NCI-H2171 treated with DMSO at 0.1 percent for 48 hours (cell line): ENCODE data around the gene ABCA3.

Source experiments
- DNase-seq: peaks from one replicate; lab custom pipeline; 2025; lab: John Stamatoyannopoulos, UW

ABCA3 gene

DNA sequence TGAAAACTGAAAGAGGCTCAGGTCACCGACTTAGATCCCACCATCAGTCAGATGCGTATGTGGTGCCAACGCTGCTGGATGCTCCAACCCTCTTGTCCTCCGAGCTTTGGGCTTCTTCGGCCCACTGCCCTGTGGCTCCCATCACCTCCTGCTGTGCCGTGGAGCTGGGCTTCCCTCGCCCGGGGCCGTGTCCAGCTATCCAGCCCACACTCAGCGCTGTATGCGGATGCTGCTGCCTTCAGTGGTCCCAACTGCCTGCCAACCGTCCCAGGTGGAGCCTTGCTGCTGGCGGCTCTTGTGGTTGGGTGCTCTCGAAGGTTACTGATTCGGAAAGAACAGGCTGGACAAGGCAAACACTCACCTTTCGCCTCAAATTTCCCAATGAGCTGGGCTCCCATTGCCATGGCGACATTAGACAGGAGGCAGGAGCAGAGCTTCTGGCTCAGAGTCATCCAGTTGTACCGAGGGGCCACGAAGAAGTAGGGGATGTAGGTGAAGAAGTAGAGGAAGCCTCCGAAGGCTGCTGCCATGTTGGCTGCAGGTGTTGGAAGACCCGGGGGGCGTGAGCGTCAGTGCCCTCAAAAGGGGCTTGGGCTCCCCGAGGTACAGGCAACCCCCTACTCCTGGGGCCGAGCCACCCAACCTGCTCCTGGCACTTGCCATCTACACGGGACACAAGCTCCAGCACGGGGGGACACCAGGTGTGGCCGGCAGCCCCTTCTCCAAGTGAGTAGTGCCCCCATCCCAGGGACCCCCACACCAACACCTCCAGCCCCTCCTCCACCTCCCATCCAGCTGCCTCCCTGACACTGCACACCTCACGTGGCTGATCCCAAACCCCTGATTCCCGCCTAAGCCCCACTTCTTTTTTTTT, 32.2 kb downstream of the ABCA3 start:
- no peak for DNase-seq

- no peak for DNase-seq
Measured at GRCh38 chr16:2299915-2300192, 40.7 kb downstream of the ABCA3 start.

DNA sequence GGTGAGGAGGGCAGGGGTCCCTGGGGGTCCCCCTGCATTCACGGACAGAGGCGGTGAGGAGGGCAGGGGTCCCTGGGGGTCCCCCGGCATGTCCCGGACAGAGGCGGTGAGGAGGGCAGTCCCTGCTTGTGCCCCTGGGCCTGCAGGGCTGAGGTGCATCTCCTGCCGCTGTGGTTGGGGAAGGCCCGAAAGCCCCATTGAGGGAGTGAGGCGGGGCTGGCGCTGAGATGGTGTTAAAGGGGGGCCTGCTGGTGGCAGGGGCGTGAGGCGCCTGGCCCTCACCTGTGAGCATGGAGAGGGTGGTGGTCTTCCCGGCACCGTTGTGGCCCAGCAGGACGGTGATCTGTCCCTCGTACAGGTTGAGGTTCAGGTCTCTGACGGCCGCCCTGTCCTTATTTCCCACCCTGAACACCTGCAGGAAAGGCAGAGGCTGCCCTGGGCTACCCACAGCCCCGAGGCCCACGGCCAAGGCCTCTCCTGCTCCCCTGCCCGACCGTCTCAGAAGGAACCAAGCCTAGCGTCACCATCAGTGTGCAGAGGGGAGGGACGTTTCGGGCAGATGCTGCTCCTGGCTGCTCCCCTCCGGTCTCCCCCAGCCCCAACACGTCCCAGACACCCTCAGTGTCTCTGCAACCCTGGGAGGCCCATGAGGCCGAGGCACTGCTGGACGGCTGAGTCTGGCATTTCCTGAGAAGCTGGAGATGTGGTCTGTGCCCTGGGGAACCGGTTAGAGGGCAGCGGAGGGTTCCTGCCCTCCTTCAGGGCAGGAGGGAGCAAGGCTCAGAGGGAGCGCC, 41.2 kb downstream of the ABCA3 start:
- DNase-seq: no peak

GRCh38 chr16:2298621-2299020, 41.9 kb downstream of the ABCA3 start:
- no peak for DNase-seq

DNA sequence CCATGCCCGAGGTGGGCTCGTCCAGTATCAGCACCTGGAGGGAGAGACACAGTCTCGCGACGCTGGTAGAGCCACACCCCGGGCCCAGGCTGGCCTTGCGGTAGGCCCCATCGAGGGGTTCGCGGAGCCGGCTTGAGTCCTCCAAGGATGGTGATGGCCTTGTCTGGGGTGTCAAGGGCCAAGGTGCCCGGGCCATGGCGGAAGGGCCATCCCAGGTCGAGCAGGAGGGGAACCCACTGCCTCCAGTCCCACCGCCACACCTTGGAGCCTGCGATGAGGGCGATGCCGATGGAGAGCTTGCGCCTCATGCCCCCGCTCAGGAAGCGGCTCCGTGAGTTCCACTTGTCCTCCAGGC, 43.0 kb downstream of the ABCA3 start:
- DNase-seq: no peak

DNA sequence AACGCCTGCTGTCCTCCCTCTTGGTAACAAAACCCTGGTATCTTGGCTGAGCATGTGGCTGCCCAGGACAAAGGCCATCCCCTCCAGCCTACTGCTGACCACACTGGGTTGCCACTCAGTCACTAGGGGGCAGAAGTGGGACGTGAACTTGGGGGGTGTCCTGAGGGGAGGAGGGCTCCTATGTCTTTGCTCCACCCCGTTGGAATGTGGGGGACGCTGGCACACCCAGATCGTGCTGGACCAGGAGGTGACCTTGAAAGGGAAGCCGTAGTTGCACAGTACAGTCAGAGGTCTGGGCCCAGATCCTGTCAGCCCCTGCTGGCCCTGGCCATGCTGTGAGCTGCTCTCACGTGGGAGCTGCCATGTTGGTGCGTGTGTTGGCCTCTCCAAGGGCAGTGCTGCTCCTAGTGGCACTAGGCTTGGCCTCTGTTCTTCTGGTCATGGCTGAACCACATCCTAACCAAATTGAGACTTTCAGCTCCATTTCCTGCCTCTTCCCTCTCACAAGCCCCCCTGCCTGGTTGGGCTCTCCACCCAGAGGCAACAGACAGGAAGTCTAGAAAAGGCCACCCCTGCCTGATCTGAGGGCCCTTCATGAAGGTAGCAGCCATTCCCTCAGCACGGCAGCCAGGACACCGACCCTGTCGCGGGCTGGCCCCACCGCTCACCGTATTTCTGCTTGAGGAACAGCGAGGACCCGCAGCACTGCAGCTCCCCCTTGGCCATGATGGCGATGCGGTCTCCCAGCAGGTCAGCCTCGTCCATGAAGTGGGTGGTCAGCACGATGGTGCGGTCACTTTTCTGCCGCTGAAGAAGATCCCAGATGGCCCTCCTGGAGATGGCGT, 43.6 kb downstream of the ABCA3 start:
- no peak for DNase-seq

DNA sequence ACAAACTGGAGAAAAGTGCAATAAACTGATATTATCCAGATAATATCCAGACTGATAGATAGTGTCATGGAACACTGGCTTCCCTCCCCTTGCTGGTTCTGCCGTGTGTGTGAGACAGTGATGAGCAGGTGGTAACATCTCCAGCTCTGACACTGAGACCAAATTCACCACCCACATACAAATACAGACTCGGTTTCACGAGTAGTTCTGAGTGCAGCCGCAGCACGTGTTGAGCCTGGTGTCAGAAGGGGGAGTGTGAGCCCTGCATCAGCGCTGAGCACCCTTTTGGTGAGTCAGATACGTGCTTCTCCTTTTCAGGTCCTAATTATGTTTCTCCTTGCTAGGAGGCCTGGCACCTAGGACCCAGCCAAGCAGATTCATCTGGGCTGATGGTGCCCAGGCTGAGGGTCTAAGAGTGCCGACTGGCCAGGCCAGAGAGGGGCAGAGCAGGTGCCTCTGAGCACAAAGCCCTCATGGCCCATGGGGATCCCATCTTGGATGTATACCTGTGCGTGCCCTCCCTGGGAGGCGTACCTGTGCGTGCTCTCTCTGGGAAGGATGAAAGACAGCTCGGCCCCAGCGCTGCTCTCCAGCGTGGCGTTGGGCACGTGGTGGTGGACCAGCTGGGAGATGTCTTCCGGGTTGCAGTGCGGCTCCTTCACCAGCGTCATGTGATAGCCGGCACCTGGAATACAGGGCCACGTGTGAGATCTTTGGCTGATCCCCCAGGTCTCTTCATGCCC, 45.3 kb downstream of the ABCA3 start:
- no peak for DNase-seq

DNA sequence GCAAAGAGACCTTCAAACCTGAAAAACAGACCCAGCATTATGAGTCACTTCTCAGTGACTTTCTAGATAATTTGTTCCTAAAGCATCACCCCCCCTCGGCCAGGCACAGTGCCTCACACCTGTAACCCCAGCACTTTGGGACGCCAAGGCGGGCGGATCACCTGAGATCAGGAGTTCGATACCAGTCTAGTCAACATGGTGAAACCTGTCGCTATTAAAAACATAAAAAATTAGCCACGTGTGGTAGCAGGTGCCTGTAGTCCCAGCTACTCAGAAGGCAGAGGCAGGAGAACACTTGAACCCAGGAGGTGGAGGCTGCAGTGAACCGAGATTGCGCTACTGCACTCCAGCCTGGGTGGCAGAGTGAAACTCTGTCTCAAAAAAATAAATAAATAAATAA, 48.3 kb downstream of the ABCA3 start:
- no peak for DNase-seq

GRCh38 chr16:2289282-2289681, 51.2 kb downstream of the ABCA3 start:
- DNase-seq: no peak

DNA sequence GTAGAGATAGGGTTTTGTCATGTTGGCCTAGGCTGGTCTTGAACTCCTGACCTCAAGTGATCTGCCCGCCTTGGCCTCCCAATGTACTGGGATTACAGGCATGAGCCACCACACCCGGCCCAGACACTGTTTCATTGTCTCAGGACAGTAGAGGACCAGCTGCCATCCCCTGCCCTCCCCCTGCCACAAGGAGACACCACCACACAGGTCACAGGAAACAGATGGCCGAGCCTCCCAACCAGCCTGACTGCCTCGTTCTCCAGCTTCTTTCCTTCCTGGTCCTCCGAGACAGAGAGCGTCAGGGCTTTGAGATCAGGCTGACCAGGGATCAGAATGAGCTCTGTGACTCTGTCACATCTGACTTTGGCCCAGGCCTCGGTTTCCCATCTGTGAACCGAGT, 51.8 kb downstream of the ABCA3 start:
- peak; percentile 2 for DNase-seq

GRCh38 chr16:2287916-2288547, 52.5 kb downstream of the ABCA3 start:
- DNase-seq: no peak

DNA sequence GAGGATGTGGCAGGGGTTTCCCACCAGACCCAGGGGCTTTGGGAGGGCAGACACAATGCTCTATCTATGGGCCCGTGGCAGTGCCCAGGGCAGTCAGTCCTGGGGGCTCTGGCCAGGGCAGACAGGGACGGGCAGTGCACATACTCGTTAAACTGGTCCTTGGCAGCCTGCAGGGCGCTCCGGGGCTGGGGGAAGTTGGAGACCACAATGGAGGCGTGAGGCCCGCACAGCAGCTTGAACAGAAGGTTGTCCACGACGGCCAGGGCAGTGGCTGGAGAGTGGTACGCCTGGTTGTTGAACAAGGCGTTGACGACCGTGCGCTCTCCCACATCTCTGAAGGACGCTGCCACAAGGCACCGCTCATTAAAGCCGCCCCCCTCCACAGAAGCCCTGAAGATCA, 54.0 kb downstream of the ABCA3 start:
- DNase-seq: no peak

GRCh38 chr16:2285731-2286191, 54.8 kb downstream of the ABCA3 start:
- DNase-seq: no peak

DNA sequence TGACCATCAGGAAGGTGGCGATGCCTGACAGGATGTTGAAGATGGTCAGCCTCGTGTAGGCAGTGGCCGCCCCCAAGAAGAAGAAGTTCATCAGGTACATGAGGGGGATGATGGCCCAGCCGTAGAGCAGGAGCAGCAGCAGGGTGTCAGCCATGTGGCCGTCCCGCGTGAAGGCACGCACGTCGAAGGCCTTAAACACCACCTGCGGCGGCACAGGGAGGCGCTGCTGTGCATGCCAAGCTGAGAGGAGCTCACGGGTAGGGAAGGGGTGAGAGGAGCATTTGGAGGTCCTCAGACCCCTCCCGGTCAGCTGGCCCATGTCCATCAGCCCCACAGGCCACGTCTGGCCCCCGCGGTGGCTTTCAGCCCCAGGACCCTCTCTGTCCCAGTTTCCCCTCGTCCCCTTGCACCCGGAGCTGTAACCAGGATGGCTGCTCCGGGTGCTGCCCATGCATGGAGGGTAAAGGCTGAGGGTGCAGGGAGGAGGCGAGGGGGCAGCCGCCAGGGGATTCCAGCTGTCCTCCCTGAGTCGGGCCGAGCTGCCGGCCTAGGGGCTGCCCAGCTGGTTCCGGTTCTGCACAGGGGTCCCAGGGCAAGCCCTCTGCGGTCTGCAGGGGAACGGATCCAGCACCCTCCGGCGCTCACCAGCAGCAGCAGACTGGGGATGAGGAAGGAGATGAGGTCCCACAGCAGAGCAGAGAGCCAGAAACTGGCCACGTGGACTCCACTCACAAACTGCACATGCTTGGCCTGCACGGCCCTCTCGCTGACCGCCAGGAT, 55.5 kb downstream of the ABCA3 start:
- DNase-seq: no peak

DNA sequence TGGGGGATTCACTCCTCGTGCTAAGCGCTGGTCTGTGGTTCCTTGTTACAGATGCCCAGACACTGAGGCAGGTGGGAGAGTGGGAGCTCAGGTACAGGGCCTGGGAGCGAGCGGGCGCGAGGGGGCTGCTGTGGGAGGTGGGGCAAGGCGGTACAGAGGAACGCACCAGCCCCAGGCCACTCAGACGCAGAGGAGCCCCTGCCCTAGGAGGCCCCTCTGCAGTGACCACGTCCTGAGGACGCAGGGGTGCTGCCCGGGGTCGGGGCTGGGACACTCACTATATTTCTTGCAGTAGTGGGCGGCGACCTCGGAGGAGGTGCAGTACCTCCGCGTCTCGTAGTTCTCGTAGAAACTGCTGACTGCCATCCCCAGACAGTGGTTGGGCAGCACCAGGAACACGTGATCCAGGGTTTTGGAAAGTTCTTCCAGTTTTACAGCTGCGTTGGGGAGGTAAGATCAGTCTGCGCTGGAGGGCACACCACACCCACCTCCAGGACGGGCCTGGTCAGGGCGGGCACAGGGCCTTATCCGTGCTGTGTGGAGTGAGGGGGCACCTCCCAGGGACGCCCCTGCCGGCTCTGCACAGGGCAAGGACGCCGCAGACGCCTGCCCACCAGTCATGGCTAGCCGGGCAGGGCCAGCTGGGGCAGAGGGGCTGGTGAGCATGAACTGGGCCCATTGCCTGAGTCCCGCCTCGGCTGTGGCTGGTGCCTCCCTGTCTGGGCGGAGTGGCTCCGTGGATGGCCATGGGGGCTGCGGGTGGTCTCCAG, 56.3 kb downstream of the ABCA3 start:
- no peak for DNase-seq

GRCh38 chr16:2282866-2283555, 57.5 kb downstream of the ABCA3 start:
- DNase-seq: peak; percentile 83

DNA sequence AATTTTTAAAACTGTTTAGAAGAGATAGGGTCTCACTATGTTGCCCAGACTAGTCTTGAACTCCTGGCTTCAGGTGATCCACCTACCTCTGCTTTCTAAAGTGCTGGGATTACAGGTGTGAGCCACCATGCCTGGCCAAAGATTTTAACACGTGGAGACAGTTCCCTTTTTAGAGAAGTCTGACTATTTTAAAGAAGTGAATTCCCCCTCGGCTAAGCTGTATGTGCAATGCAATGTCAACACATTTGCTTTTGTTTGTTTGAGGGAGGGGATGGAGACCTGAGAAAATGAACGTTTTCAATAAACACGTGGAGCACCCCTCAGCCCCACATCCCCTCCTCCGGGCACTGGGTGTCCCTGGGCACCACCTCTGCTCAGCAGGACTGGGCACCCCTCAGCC, 58.3 kb downstream of the ABCA3 start:
- DNase-seq: no peak

GRCh38 chr16:2280981-2281542, 59.5 kb downstream of the ABCA3 start:
- DNase-seq: no peak

DNA sequence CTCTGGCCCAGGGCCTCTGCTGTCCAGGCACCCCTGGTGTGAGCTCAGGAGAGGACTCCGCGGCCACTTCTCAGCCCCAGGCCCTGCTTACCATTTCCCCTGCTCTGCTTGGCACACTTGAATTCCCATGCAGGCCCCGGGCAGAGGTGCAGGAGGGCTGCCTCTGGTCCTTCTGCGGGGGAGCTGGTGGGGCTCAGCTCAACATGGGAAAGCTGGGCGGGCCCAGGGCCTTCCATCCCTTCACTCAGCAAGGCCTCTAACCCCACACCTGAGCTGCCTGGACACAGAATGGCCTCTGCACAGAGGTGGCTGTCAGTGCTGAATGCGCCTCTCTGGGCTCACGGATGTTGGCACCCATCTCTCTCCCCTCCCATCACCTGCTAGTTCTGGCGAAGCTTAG, 60.1 kb downstream of the ABCA3 start:
- DNase-seq: no peak
